Gastroesophageal sphincter (tissue), 3 donors: ENCODE data around the gene KDM6A.

Source experiments
- CTCF ChIP-seq, 4 experiments: fragments of 200-600 bp in 2 of 4; fragments of 450-650 bp in 2 of 4; sonication (generic) in 1 of 4; IDR thresholded peaks; one replicate each; pipeline ENCODE4 v1.5.1; 2017 to 2019; ENCODE audit warnings: antibody characterized with exemption in 4 of 4, mild to moderate bottlenecking in 2 of 4, moderate library complexity in 2 of 4
- POLR2A ChIP-seq, 2 donors: fragments of 450-650 bp; IDR thresholded peaks; one replicate each; pipeline ENCODE4 v1.6.1; 2017; ENCODE audit warnings: antibody characterized with exemption in 2 of 2, mild to moderate bottlenecking in 2 of 2, moderate library complexity in 1 of 2

- TF ChIP-seq CTCF (IDR thresholded peaks at IDR 0.05): no peak
- TF ChIP-seq POLR2A (IDR thresholded peaks at IDR 0.05): no peak
These were observed 106.0 kb downstream of the KDM6A start for GRCh38 chrX:44978976-44979375.
